ENCODE data around the gene UBR1. TPM values are rescaled to one million over a fixed set of nuclear protein-coding genes. Genes with fewer than 3 reads are reported as not detected.

Gene UBR1
- total and polyA plus RNA-seq, 2 experiments from 2014 or later, result 16.2 to 26.0 TPM

GRCh38 chr15:43095243-43095642 lies 10.6 kb downstream of the UBR1 start:
- 36 to 38% methylated on average over 1 of the region's 1 CpG for WGBS, 2 experiments (ENCODE audit: low coverage in 1 of 2, low lambda C conversion rate in 2 of 2, missing lambda C conversion rate in 2 of 2)
- in situ Hi-C loops (cut with MboI), result no loop called here
- H2AFZ ChIP-seq, result no peak overlapping the region
- no peak overlapping the region for H3K4me2 ChIP-seq (ENCODE audit: unreplicated experiment)
- 0 out of 2 replicates have a peak overlapping the region, but pooled peaks have one; percentile 19 for H3K27ac ChIP-seq
- H3K27me3 ChIP-seq (replicated peaks; ENCODE audit: insufficient read depth), result no peaks in the 10 kb centered on the region
- no peaks in the 10 kb centered on the region for H3K9me2 ChIP-seq (ENCODE audit: insufficient read depth)
- H3K9ac ChIP-seq, result no peak overlapping the region
- no peak overlapping the region for H3K4me3 ChIP-seq
- peaks cover 26% of the 10 kb centered on the region for H3K4me1 ChIP-seq (ENCODE audit: insufficient read depth)
- peak; percentile 52 for DNase-seq
- peaks cover 3% of the 10 kb centered on the region; the same call in 1 of the 2 replicates for H3K36me3 ChIP-seq (ENCODE audit: low read depth)
- H3K9me3 ChIP-seq (ENCODE audit: low read depth), result no peaks in the 10 kb centered on the region
- H3K79me2 ChIP-seq (ENCODE audit: insufficient read depth), result peaks cover 100% of the 10 kb centered on the region
- peaks cover 23% of the 10 kb centered on the region for H3F3A ChIP-seq (ENCODE audit: insufficient read depth)
- no peaks in the 10 kb centered on the region for H4K20me1 ChIP-seq (ENCODE audit: insufficient read depth)
- TF ChIP-seq EZH2 (IDR thresholded peaks at IDR 0.05; ENCODE audit: insufficient read depth, poor library complexity, severe bottlenecking) (no peak), EZH2phosphoT487 (IDR thresholded peaks at IDR 0.05; ENCODE audit: insufficient read depth, low read depth) (no peak)

- 96 to 100% methylated on average over 1 of the region's 1 CpG for WGBS, 2 experiments (ENCODE audit: low coverage in 1 of 2, low lambda C conversion rate in 2 of 2, missing lambda C conversion rate in 2 of 2)
- in situ Hi-C loops (cut with MboI), result no loop called here
These were observed 11.3 kb downstream of the UBR1 start for GRCh38 chr15:43094416-43095030.

GRCh38 chr15:43093026-43093425 lies 12.8 kb downstream of the UBR1 start:
- no peak overlapping the region for H3K4me2 ChIP-seq (ENCODE audit: unreplicated experiment)
- H3K36me3 ChIP-seq (ENCODE audit: low read depth), result peaks cover 3% of the 10 kb centered on the region; the same call in 1 of the 2 replicates
- no peaks in the 10 kb centered on the region for H3K9me2 ChIP-seq (ENCODE audit: insufficient read depth)
- H3K4me3 ChIP-seq, result no peak overlapping the region
- WGBS, 2 experiments (ENCODE audit: low coverage in 1 of 2, low lambda C conversion rate in 2 of 2, missing lambda C conversion rate in 2 of 2), result 94 to 100% methylated on average over 1 of the region's 1 CpG
- peaks cover 26% of the 10 kb centered on the region for H3K4me1 ChIP-seq (ENCODE audit: insufficient read depth)
- H3K9me3 ChIP-seq (ENCODE audit: low read depth), result no peaks in the 10 kb centered on the region
- H3K27me3 ChIP-seq (replicated peaks; ENCODE audit: insufficient read depth), result no peaks in the 10 kb centered on the region
- H3K79me2 ChIP-seq (ENCODE audit: insufficient read depth), result peaks cover 99% of the 10 kb centered on the region
- no peaks in the 10 kb centered on the region for H4K20me1 ChIP-seq (ENCODE audit: insufficient read depth)
- no peak overlapping the region for H3K9ac ChIP-seq
- DNase-seq, result peak; percentile 6
- in situ Hi-C loops (cut with MboI), result no loop called here
- TF ChIP-seq EZH2 (IDR thresholded peaks at IDR 0.05; ENCODE audit: insufficient read depth, poor library complexity, severe bottlenecking), result no peak
- TF ChIP-seq EZH2phosphoT487 (IDR thresholded peaks at IDR 0.05; ENCODE audit: insufficient read depth, low read depth), result no peak
- H3F3A ChIP-seq (ENCODE audit: insufficient read depth), result peaks cover 23% of the 10 kb centered on the region
- H2AFZ ChIP-seq, result no peak overlapping the region
- H3K27ac ChIP-seq, result peak overlapping the region; percentile 6; the same call in 1 of the 2 replicates

More at GRCh38 chr15:43094416-43095030, 11.3 kb downstream of the UBR1 start:
- TF ChIP-seq EZH2phosphoT487 (IDR thresholded peaks at IDR 0.05; ENCODE audit: insufficient read depth, low read depth) (no peak), EZH2 (IDR thresholded peaks at IDR 0.05; ENCODE audit: insufficient read depth, poor library complexity, severe bottlenecking) (no peak)
- Histone ChIP-seq H2AFZ (no peak overlapping the region), H3K36me3 (ENCODE audit: low read depth) (peaks cover 3% of the 10 kb centered on the region; the same call in 1 of the 2 replicates), H3K9me3 (ENCODE audit: low read depth) (no peaks in the 10 kb centered on the region), H3K79me2 (ENCODE audit: insufficient read depth) (peaks cover 99% of the 10 kb centered on the region), H3K27ac (no peak overlapping the region), H3K4me3 (no peak overlapping the region), H4K20me1 (ENCODE audit: insufficient read depth) (no peaks in the 10 kb centered on the region), H3K27me3 (replicated peaks; ENCODE audit: insufficient read depth) (no peaks in the 10 kb centered on the region), H3F3A (ENCODE audit: insufficient read depth) (peaks cover 23% of the 10 kb centered on the region), H3K4me2 (ENCODE audit: unreplicated experiment) (no peak overlapping the region), H3K4me1 (ENCODE audit: insufficient read depth) (peaks cover 26% of the 10 kb centered on the region), H3K9ac (no peak overlapping the region), H3K9me2 (ENCODE audit: insufficient read depth) (no peaks in the 10 kb centered on the region)
- DNase-seq, result no peak

GRCh38 chr15:43091859-43092258 lies 14.0 kb downstream of the UBR1 start:
- Histone ChIP-seq H3K9me3 (ENCODE audit: low read depth) (no peaks in the 10 kb centered on the region), H4K20me1 (ENCODE audit: insufficient read depth) (no peaks in the 10 kb centered on the region), H2AFZ (no peak overlapping the region), H3K4me2 (ENCODE audit: unreplicated experiment) (no peak overlapping the region), H3K4me3 (no peak overlapping the region), H3K36me3 (ENCODE audit: low read depth) (no peaks in the 10 kb centered on the region), H3K9ac (no peak overlapping the region), H3K9me2 (ENCODE audit: insufficient read depth) (no peaks in the 10 kb centered on the region), H3K79me2 (ENCODE audit: insufficient read depth) (peaks cover 99% of the 10 kb centered on the region), H3K27ac (no peak overlapping the region), H3F3A (ENCODE audit: insufficient read depth) (peaks cover 22% of the 10 kb centered on the region), H3K27me3 (replicated peaks; ENCODE audit: insufficient read depth) (no peaks in the 10 kb centered on the region), H3K4me1 (ENCODE audit: insufficient read depth) (peaks cover 23% of the 10 kb centered on the region)
- TF ChIP-seq EZH2phosphoT487 (IDR thresholded peaks at IDR 0.05; ENCODE audit: insufficient read depth, low read depth), result no peak
- no peak for TF ChIP-seq EZH2 (IDR thresholded peaks at IDR 0.05; ENCODE audit: insufficient read depth, poor library complexity, severe bottlenecking)
- in situ Hi-C loops (cut with MboI), result no loop called here
- 99 to 100% methylated on average over 4 of the region's 4 CpGs for WGBS, 2 experiments (ENCODE audit: low coverage in 1 of 2, low lambda C conversion rate in 2 of 2, missing lambda C conversion rate in 2 of 2)
- DNase-seq, result no peak
